ENCODE measurements around the gene GMCL1.
"Not testable (repeated sequence)": the region's sequence is repeated elsewhere in the genome, so short reads cannot be mapped to it uniquely, and the experiment has no call there.

GMCL1 gene

DNA sequence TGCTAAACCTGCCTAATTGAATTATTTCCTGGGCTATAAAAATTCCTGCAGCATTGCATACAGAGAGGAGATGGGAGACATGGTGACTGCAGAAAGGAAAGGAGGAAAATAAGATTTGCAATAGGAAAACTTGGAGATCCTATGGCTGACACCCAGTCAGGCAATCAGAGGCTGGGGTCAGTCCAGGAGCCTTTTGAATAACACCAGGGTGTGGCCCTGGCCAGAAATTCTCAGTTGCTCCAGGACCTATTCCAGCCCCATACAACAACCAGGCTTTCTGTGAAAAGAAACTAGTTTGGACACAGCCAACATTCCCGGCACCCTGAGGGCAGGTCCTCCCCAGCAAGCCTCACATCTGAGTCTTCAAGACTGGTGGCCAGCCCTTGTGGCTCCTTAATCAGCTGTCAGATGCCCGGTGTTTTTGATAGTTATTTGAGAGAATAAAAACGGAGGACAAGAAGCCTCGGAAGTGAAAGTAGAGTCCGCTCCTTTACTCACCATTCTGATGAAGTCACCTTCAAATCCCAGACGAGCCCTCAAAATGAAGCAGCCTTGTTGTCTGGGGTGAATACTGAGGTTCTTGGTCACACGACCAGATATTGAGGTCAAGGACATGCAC lies 31.1 kb upstream of the GMCL1 start:
- peak overlapping the region; percentile 61 for H3K4me3 ChIP-seq (ENCODE audit: low read length)
- no peak for TF ChIP-seq ZNF274 (IDR thresholded peaks at IDR 0.05; ENCODE audit: low read depth, low read length)

DNA sequence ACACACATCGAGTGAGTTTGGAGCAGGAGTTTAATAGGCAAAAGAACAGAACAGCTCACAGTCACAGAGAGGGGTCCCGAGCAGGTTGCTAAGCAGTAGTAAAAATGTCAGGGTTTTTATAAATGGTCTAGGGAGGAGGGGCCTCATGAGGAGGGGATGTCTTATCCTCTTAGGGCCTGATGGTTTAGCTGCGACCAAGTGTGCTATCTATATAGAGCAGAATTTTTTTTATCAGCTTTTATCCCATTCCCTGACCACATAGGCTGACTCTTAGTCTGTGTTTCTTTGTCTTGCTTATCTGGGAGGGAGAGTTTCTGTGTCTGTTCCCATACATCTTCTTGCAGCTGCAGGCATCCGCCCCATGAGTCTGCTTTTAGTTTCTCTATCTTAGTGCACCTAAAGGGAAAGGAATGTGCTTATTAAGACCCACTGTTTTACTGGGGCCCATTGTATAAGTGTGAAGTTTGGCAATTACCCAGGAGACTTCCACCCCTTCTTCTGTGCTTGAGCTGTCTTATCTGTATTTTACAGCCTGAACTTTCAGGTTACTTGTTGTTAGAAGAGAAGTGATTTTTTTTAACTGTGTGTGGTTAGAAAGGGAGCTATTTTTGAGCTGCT lies 30.4 kb upstream of the GMCL1 start:
- no peak for TF ChIP-seq ZNF274 (IDR thresholded peaks at IDR 0.05; ENCODE audit: low read depth, low read length)
- peak overlapping the region; percentile 61 for H3K4me3 ChIP-seq (ENCODE audit: low read length)

DNA sequence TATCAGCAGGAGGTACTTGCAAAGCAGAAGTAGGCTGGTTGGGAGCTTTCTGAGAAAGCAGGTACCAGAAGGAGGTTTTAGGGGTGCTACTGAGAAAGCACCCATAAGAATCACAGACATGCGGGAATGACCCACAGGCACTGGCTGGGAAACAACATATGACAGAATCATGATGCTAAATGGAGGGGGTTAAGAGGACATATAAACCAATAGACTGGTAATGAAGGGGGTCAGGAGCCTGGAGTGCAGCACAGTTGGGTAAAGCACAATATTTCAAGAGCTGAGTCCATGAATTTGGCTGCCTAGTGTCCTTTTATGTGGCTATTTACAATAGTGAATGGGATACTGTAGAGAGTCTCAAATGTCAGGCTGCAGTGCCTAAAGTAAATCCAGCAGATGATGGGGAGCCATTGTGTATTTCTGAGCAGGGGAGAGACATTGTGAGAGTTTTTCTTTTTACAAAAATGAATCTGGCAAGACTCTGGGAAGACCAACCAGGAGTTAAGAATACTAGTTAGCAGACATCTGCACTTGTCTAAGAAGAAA lies 27.6 kb upstream of the GMCL1 start:
- no peak for TF ChIP-seq ZNF274 (IDR thresholded peaks at IDR 0.05; ENCODE audit: low read depth, low read length)
- H3K4me3 ChIP-seq (ENCODE audit: low read length) = no peak overlapping the region

DNA sequence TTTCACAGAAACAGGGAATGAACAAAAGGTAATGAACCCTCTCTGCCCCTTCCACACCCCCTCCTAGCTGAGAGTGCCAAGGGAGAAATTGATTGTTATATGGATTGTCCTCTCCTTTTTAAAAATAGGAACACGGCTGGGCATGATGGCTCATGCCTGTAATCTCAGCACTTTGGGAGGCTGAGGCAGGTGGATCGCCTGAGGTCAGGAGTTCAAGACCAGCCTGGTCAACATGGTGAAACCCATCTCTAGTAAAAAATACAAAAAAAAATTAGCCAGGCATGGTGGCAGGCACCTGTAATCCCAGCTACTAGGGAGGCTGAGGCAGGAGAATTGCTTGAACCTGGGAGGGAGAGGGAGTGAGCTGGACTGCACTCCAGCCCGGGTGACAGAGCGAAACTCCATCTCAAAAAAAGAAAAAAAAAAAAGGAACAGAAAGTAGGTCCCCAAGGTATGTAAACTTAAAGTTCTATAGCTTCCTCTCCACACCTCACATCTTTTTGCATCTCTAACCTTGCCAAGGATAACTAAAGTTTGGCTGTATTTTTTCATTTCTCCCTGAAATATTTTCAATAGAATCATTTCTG lies 26.6 kb upstream of the GMCL1 start:
- not testable (repeated sequence) for H3K4me3 ChIP-seq (ENCODE audit: low read length)

DNA sequence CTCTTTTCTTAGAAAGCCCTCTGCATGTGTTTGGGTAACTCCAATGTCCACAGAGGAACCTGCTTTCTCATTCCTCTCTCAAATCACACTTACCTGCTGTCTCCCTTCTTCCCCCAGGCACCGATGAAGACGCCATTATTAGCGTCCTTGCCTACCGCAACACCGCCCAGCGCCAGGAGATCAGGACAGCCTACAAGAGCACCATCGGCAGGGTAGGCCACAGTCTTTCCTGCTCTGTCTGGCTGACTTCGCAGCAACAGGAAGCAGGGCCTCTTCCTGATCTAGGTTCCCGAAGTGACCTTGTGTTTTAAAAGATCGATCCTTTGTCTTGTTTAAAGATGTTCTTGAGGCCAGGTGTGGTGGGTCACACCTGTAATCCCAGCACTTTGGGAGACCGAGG lies 25.0 kb upstream of the GMCL1 start:
- no peak for TF ChIP-seq ZNF274 (IDR thresholded peaks at IDR 0.05; ENCODE audit: low read depth, low read length)
- no peak overlapping the region for H3K4me3 ChIP-seq (ENCODE audit: low read length)

DNA sequence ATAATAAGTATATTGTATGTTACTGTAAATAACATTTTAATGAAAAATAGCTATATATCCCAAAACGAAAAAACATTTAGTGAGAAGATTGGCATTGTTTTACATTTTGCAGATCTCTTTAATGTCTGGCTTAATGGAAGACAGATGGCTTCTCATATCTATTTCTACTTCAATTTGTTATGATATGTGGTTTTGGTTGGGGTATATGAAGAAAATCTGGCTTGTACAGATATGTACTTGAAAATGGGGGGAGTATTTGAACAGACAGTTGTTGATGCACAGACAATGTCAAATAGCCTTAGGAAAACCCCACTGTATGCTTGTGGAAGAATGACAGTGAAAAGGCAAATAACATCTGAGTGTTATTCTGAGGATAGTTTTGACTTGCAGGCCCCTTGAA lies 23.6 kb upstream of the GMCL1 start:
- no peak for TF ChIP-seq ZNF274 (IDR thresholded peaks at IDR 0.05; ENCODE audit: low read depth, low read length)
- no peak overlapping the region for H3K4me3 ChIP-seq (ENCODE audit: low read length)

DNA sequence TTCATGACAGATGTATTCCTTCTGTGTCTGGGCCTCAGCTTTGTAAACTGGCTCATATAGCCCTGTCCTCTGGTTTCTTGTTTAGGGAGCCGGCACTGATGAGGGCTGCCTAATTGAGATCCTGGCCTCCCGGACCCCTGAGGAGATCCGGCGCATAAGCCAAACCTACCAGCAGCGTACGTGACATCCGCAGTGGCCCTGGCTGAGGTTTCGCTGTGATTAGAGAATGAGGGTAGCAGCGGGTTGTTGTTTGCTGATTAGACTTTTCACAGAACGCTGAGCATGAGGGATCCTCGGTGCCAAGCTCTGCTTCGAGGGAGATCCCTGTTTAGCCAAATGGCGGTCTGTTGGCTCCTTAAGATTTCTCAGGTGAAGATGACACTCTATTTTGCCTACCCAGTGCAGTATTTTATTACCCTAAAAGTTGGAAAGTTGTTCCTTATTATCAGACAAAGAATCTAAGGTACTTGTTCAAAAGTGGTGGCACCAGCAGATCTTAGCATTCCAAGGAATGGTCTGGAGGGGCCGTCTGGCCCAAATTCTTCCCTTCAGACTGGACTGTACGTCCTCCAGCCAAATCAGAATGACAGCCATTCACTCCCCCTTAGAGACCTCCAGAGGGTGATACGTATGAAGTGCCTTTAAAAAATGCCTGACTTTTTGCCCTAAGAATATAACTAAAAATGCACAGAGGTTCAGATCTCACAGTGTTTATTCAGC lies 21.5 kb upstream of the GMCL1 start:
- TF ChIP-seq ZNF274 (IDR thresholded peaks at IDR 0.05; ENCODE audit: low read depth, low read length) = no peak
- no peak overlapping the region for H3K4me3 ChIP-seq (ENCODE audit: low read length)

DNA sequence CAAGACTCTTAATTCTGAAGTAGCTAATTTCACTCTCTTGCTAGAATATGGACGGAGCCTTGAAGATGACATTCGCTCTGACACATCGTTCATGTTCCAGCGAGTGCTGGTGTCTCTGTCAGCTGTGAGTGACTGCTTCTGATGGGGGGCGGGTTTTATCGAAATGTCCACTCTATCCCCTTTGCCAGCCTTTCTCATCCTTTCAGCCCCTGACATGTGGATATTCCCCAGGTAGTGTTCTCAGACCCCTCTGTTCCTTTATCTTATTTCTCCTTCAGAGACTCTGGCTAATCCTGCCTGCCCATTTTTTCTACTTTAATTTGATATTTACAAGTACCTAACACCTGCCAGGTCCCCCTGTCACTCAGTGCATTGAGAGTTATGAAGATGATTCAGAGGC lies 18.9 kb upstream of the GMCL1 start:
- TF ChIP-seq ZNF274 (IDR thresholded peaks at IDR 0.05; ENCODE audit: low read depth, low read length) = no peak
- H3K4me3 ChIP-seq (ENCODE audit: low read length) = no peak overlapping the region

DNA sequence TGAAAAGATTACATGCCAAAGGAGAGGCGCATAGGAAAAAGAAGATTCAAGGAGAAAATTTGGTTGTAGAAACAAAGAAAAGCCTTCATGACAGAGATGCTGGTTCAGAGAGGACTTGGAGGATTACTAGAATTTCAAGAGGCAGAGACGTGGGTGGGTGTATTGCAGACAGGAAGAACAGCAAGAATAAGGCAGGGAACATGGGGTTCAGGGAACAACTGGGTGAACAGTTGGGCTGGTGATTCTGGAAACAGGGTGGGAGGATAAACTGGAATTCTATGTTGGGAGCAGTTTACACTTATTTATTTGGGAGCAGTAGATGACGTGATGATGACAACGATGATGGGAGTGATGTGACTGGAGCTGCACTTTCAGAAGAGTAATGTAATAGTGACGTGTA lies 18.4 kb upstream of the GMCL1 start:
- H3K4me3 ChIP-seq (ENCODE audit: low read length) = no peak overlapping the region
- no peak for TF ChIP-seq ZNF274 (IDR thresholded peaks at IDR 0.05; ENCODE audit: low read depth, low read length)

DNA sequence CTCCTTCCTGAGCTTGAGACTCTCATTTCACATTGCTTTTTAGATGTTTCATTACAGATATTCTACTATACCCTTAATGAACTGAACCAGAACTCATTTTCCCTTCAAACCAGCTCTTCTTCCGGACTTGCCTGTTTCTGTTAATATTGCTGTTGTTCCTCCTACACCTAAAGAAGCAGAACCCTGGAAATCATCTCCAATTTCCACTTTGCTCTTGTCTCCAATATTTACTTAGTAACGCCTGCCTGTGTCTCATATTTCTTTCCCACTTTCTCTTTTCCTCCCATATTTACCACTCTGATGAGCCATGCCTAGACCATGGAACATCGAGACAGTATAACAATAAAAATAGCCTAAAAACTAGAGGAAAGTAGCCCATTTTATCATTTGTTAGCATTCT lies 17.9 kb upstream of the GMCL1 start:
- TF ChIP-seq ZNF274 (IDR thresholded peaks at IDR 0.05; ENCODE audit: low read depth, low read length) = no peak
- H3K4me3 ChIP-seq (ENCODE audit: low read length) = no peak overlapping the region

DNA sequence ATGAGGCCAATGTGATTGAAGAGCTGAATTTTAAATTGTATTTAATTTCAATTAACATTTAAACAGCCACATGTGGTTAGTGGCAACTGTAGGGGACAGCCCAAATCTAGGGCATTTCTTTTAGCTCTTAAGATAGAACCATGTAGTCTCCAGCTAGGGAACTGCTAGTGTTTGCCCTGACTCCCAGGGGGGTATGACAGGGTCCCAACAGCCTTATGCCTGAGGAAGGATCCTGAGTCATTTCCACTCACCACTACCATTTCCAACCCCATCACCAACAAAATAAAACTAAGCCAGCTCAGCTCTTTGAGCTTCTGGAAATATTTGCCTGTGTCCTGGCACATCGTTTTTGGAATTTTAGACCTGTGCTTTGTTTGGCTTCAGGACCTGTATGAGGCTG lies 13.7 kb upstream of the GMCL1 start:
- no peak for TF ChIP-seq ZNF274 (IDR thresholded peaks at IDR 0.05; ENCODE audit: low read depth, low read length)
- no peak overlapping the region for H3K4me3 ChIP-seq (ENCODE audit: low read length)

DNA sequence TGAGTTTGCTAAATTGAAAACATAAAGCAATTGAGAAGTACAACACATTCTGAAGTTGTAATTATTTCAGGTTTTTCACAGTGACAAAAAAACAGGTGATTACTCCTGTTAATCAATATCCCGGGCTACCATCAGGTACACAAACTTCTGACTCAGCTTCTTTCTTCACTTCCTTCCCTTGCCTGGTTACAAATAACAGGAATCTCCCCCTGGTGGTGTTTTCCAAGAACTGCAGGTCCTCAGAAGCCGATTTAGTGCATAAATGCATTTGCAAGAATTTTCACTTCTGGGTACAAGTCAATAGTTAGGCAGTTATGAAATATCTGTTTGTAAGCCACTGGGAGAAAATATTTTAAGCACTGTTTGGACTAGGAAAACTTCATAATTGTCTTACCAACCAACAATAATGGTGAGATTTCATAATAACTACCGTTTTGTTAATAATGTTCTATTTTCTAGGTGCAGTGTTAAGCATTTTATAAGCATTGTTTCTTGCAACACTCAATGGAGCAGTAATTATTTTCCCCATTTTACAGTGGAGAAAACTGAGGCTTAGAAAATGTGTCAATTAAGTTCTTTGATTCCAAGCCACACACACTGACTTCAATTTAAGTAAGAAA lies 12.4 kb upstream of the GMCL1 start:
- no peak overlapping the region for H3K4me3 ChIP-seq (ENCODE audit: low read length)
- TF ChIP-seq ZNF274 (IDR thresholded peaks at IDR 0.05; ENCODE audit: low read depth, low read length) = no peak

DNA sequence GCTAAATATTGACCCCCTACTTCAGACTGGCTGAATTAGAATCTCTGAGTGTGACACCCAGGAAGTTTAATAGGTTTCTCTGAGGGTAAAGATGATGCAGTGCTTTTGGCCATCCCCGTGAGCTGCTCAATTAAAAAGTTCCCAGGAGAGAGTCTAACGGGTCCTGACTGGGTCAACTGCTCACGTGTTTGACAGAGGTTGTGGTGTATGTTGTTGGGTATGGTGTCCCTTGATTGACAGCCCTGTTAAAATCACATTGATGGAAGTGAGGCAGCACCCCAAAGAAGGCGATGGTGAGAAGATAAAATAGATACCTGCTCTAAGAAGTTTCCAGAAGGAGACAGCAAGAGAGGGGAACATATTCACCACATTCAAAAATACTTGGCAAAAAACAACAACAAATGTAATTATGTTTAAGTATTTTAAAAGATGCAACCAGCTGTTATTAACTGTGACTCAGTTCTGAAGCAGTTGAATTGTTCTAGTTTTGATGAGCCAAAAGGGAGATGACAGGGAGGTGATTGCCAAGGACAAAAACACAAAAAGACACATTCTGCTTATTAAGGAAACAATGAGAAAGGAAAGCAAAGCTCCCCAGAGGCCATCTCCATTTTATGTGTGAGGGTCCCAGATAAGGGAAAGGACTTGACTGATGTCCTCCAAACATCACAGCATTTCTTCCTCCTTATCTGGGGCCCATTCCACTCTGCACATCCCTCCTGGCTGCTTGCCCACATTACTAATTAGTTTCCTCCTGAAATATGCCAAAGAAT lies 11.5 kb upstream of the GMCL1 start:
- no peak overlapping the region for H3K4me3 ChIP-seq (ENCODE audit: low read length)
- no peak for TF ChIP-seq ZNF274 (IDR thresholded peaks at IDR 0.05; ENCODE audit: low read depth, low read length)
